COLO829 (cell line): ENCODE data around the gene EPB41L2.
A peak's percentile ranks its signal among the peaks of the same experiment; 100 is the strongest.

ENCODE experiments used
- DNase-seq: peaks from one replicate; pipeline ENCODE4 v3.0.0; 2012; ENCODE audit warnings: low spot score

The EPB41L2 gene

DNA sequence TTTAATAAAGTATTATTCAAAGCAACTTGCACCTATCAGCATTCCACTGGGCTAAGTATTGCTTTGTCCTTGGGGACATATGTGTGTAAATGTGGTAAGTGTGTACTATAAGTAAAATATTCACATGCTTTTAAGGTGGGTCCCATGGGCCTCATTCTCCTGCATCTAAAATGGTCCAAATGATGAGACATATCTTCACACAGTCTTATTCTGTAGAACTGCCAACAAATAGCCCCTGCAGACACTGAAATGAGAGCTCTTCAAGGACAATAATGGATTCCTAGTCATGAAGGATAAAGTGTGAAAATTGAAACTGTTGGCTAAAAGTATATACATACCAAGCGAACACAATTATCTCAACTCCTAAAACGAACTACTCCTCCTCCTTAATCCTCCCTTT is 154.1 kb downstream of the EPB41L2 start:
- DNase-seq: no peak

DNA sequence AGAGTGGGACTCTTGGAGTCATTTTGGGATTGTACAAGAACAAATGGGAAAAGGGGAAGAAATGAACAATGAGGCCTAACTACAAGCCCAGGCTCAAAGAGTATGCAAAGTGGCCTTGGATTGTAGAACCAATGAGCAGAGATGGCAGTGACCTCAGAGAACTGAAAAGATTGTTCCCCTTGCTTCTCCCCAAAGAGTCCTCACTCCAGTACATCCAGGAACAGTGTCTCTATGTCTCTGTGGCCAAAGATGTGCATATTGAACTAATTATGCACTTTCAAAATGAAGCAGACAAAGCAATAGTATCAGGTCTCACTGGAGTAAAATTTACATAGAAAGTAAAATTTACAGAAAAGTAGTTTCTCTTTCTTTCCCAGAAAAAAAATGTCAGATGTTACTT is 154.9 kb downstream of the EPB41L2 start:
- DNase-seq: no peak

GRCh38 chr6:130907687-130908086 is 155.4 kb downstream of the EPB41L2 start:
- DNase-seq: no peak

GRCh38 chr6:130906736-130907381 is 156.2 kb downstream of the EPB41L2 start:
- no peak for DNase-seq

DNA sequence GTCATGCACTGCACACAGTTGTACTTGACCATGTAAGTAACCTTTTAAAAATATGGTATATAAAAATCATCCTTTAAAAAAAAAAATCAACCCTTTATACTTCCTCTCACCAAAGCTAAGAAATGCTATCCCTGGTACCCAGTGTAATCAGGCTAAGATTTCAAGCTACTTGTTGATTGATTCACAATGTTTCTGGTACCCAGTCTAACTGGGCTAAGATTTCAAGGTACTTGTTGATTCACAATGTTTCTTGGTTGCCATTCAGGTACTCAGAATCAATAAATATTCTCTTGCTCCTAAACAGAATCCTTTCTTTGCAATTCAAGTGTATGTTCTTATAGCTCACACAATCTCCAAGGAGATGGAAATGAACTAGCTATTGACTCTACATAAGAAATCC is 159.4 kb downstream of the EPB41L2 start:
- no peak for DNase-seq

DNA sequence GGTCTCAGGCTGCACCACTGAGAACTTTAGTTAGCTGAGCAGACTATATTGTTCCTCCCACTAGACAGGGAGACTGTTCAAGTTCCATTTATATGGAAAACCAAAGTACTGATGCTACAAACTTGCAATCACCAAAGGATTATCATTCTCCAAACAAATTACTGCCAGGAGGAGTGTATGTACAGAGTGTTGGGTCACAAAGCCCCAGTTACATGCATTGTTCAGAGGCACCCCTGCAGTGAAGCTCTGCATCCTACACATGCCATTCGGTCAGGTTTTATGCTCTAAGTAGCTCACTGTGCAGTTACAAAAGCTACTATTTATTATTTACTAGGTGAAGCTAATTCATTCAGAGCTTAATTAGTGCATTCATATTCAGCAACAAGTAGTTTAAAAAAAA is 160.0 kb downstream of the EPB41L2 start:
- no peak for DNase-seq

DNA sequence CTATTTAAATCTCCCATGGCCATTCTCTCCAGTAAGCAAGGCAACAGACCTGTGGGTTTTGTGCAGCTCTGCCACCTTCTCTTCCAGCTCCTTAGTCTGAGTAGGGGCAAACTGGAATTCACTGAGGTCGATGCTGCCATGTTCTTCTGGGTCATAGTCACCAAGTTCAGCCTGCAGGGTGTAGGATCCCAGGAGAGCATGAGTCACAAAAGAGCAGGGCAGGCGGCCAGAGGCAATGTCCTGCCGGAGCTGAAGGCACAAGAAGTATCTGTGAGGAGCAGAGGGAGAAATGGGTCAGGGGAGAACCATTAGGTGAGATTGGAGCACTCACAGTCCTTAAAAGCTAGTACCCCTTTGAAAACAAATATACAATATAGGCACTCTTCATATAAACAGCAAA is 162.1 kb downstream of the EPB41L2 start:
- DNase-seq: peak; percentile 2

GRCh38 chr6:130896249-130896648 is 166.8 kb downstream of the EPB41L2 start:
- DNase-seq: no peak

- no peak for DNase-seq
Measured at GRCh38 chr6:130895516-130895915, 167.5 kb downstream of the EPB41L2 start.

DNA sequence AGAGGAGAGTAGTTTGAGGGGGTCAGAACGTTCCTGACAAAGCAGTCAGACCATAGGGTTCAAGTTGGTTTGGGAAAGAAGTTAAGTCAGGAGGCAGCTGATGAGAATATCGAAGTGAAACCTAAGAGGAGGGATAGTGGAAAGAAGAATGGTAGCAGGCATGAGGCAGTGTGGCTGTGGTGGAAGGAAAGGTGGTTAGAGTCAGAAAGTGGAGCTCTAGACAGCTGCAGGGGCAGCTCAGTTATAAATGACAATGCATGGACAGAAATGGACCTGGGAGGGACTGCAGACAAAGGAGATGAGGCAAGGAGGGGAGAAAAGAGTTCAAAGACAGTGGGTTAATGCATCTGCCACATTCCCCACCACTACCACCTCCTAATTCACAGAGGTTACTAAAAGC is 169.3 kb downstream of the EPB41L2 start:
- no peak for DNase-seq

- DNase-seq: no peak
Measured at GRCh38 chr6:130893277-130893676, 169.8 kb downstream of the EPB41L2 start.

- DNase-seq: peak; percentile 4
Measured at GRCh38 chr6:130890521-130890971, 172.5 kb downstream of the EPB41L2 start.

DNA sequence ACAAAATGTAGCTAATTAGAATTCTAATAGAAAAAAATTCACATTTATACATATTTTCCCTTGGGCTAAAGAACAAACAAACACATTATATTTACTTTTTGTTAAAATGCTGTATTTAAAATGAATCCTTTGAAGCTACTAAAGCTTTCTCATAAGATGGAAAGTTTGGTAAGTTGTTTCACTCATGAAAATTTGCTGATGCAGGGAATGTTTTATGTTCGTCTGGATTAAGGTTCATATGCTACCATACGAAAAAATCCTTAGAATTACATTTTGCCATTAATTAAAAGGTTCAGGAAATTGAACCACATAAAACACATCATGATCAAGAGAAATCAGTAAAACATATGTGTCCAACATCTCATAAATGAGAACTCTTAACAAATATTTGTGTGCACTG is 173.6 kb downstream of the EPB41L2 start:
- no peak for DNase-seq

GRCh38 chr6:130888246-130888645 is 174.8 kb downstream of the EPB41L2 start:
- no peak for DNase-seq

- no peak for DNase-seq
Measured at GRCh38 chr6:130886966-130887365, 176.1 kb downstream of the EPB41L2 start.

DNA sequence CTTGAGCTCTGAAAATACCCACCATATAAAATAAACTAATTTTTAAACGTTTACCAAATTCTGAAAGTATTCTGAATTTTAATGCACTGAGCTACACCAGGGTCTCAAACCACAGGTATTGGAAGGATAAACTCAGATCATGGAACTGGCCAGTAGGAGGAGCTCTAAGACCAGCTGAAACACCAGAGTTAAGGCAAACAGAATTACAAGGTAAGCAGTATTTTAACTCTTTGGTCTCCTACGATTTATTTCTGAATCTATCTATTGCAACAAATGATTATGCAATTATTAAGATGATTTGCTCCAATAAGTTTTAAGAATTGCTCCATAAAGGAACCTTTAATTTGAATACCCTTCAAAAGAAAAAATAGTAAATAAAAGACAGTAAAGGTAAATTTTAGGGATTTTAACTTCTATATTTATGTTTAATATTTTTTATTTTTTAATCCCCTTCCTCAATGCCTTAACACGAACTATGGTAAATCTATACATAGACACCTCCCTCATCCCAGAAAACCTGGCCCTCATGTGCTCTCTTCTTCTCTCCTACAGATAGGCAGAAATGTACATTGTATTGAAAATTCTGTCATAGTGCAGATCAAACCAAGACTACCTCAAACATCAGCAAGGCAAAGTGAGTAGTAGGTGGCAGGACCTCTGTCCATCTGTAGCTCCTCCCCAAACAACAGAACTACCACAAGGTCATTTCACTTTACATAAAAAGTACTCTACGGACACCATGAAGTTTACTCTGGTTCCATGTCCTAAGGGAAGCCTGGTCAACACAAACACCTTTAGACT is 177.5 kb downstream of the EPB41L2 start:
- DNase-seq: peak; percentile 50

DNA sequence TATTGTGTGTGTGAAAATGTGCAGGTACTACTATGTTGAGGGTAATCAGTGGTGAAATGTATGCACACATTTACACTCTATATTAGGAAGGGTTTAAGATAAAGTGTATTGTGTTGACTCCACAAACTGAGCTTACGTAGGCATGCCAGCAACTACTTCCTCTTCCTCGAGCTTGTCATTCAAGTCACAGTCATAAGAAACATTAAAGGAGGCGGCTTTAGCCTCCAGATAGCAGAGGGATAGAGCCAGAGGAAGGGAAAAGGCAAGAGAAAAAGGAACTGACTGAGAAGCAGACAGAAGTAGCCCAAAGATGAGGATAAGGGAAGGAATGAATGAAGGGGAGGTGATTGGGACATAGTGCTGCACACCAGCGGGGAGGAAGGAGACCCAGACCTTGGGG is 180.7 kb downstream of the EPB41L2 start:
- DNase-seq: no peak

GRCh38 chr6:130879826-130880225 is 183.2 kb downstream of the EPB41L2 start:
- DNase-seq: no peak

- no peak for DNase-seq
Measured at GRCh38 chr6:130873746-130874145, 189.3 kb downstream of the EPB41L2 start.

GRCh38 chr6:130872250-130873095 is 190.6 kb downstream of the EPB41L2 start:
- peak; percentile 41 for DNase-seq

DNA sequence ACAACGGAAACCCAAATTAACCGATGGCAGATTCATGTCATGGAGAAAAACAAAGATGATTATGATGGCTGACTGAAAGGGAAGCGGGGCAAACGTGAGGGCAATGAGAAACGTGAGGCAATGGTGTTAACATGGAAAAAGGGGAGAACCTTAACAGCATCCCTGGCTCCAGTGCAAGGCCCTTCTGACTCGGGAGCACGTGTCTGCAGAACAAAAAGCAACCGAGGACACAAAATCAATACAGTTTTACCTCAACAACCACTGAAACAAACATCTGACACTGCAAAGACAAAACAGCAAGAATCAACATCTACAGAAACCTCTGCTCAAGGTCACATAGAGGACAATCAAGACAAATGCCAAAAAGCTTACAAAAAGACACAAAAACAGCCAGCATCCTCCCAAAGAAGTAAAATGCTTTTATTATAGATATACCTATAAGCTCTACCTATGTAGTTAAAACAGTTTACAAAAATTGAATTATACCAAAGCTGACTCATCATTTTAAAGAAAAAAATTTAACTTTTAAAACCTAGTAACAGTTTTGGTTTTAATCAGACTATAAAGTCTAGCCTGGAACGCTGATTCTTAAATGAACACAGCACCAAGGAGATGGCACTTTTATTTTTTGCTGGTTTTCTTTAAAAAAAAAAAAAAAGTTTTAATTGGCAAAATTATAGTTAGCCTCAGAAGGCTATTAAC is 192.7 kb downstream of the EPB41L2 start:
- DNase-seq: no peak

- no peak for DNase-seq
Measured at GRCh38 chr6:130869681-130870080, 193.4 kb downstream of the EPB41L2 start.
